GM23338 (cell line): Measurements from ENCODE around the gene SGMS2. TPM values are rescaled to one million over a fixed set of nuclear protein-coding genes. Genes with fewer than 3 reads are reported as not detected.

Experiments used
- ATAC-seq: fragments of 200-7000 bp; cut with Tn5 transposase; 3 replicates; pipeline ENCODE4 v1.9.1; 2020
- DNase-seq: peaks from one replicate; pipeline ENCODE4 v3.0.0-alpha.2; 2015; ENCODE audit warnings: low spot score
- H2AFZ ChIP-seq: fragments of 200-600 bp; sonication (generic); 2 replicates; pipeline ENCODE4 v1.8.0; 2016; ENCODE audit warnings: antibody characterized with exemption, mild to moderate bottlenecking, moderate library complexity
- H3F3A ChIP-seq: fragments of 200-600 bp; sonication (generic); replicated peaks from 2 replicates; pipeline ENCODE4 v1.8.0; 2017; ENCODE audit warnings: antibody characterized with exemption, mixed run types, low read depth
- H3K27ac ChIP-seq: fragments of 200-600 bp; sonication (generic); 2 replicates; pipeline ENCODE4 v1.6.1; 2016; ENCODE audit warnings: low read depth
- H3K27me3 ChIP-seq: fragments of 200-600 bp; sonication (generic); 2 replicates; pipeline ENCODE4 v1.8.0; 2016; ENCODE audit warnings: mild to moderate bottlenecking, mixed run types, moderate library complexity; ENCODE audit not compliant: insufficient read depth
- H3K36me3 ChIP-seq: fragments of 200-600 bp; sonication (generic); 2 replicates; pipeline ENCODE4 v1.8.0; 2016; ENCODE audit warnings: mild to moderate bottlenecking; ENCODE audit not compliant: insufficient read depth
- H3K4me1 ChIP-seq: fragments of 200-600 bp; sonication (generic); 2 replicates; pipeline ENCODE4 v1.8.0; 2016; ENCODE audit warnings: mild to moderate bottlenecking, moderate library complexity; ENCODE audit not compliant: insufficient read depth
- H3K4me2 ChIP-seq: fragments of 200-600 bp; sonication (generic); 2 replicates; pipeline ENCODE4 v1.7.1; 2017; ENCODE audit warnings: mixed run types
- H3K4me3 ChIP-seq: fragments of 200-600 bp; sonication (generic); 2 replicates; pipeline ENCODE4 v1.6.1; 2016; ENCODE audit warnings: mixed run types
- H3K79me2 ChIP-seq: fragments of 200-600 bp; sonication (generic); replicated peaks from 2 replicates; pipeline ENCODE4 v1.8.0; 2017; ENCODE audit warnings: mild to moderate bottlenecking; ENCODE audit not compliant: insufficient read depth
- H3K9me2 ChIP-seq: fragments of 200-600 bp; sonication (generic); 2 replicates; pipeline ENCODE4 v1.8.0; 2017; ENCODE audit not compliant: insufficient read depth
- H4K20me1 ChIP-seq: fragments of 200-600 bp; sonication (generic); replicated peaks from 2 replicates; pipeline ENCODE4 v1.8.0; 2017; ENCODE audit warnings: mild to moderate bottlenecking; ENCODE audit not compliant: insufficient read depth
- H3K27ac Mint-ChIP-seq: 2 replicates; pipeline ENCODE4 v1.8.0; 2020; ENCODE audit warnings: inconsistent platforms, mild to moderate bottlenecking, moderate library complexity, mixed read lengths
- H3K27me3 Mint-ChIP-seq: 3 replicates; pipeline ENCODE4 v1.8.0; 2022; ENCODE audit warnings: low read depth, mild to moderate bottlenecking, moderate library complexity, mixed read lengths, inconsistent platforms; ENCODE audit not compliant: insufficient read depth, poor library complexity
- H3K36me3 Mint-ChIP-seq: 3 replicates; pipeline ENCODE4 v1.8.0; 2021; ENCODE audit warnings: low read depth, mild to moderate bottlenecking, inconsistent platforms, moderate library complexity, mixed read lengths
- H3K4me1 Mint-ChIP-seq: 3 replicates; pipeline ENCODE4 v1.8.0; 2020; ENCODE audit warnings: mild to moderate bottlenecking, inconsistent platforms, mixed read lengths
- H3K4me3 Mint-ChIP-seq: 3 replicates; pipeline ENCODE4 v1.8.0; 2021; ENCODE audit warnings: moderate library complexity, mild to moderate bottlenecking, inconsistent platforms, mixed read lengths
- H3K9me3 Mint-ChIP-seq: 3 replicates; pipeline ENCODE4 v1.8.0; 2020; ENCODE audit warnings: moderate library complexity, mild to moderate bottlenecking, inconsistent platforms, mixed read lengths
- EZH2phosphoT487 ChIP-seq: fragments of 200-600 bp; sonication (generic); IDR thresholded peaks from one replicate; pipeline ENCODE4 v1.8.1; 2018; ENCODE audit warnings: antibody characterized with exemption; ENCODE audit not compliant: unreplicated experiment
- NANOG ChIP-seq: IDR thresholded peaks from 2 replicates; pipeline ENCODE4 v1.6.1; 2016; ENCODE audit warnings: antibody characterized with exemption, borderline replicate concordance
- POLR2AphosphoS5 ChIP-seq: IDR thresholded peaks from 2 replicates; pipeline ENCODE4 v1.6.1; 2016; ENCODE audit warnings: antibody characterized with exemption, low read depth
- ZNF114 ChIP-seq: fragments of 250-450 bp; sonication (Bioruptor Pico); IDR thresholded peaks from 2 replicates; pipeline ENCODE4 v1.5.0; 2020; ENCODE audit warnings: mild to moderate bottlenecking, moderate library complexity
- ZNF331 ChIP-seq: fragments of 250-450 bp; sonication (Bioruptor Pico); IDR thresholded peaks from 2 replicates; pipeline ENCODE4 v1.5.0; 2020; ENCODE audit warnings: low read depth, mild to moderate bottlenecking, moderate library complexity
- ZNF462 ChIP-seq: fragments of 250-450 bp; sonication (Bioruptor Pico); IDR thresholded peaks from 2 replicates; pipeline ENCODE4 v1.5.0; 2020; ENCODE audit warnings: mild to moderate bottlenecking, moderate library complexity
- polyA plus RNA-seq: library from polyadenylated mRNA; unstranded; fragments of >200 nt; fragmentation: Nextera tagmentation; extraction: Ambion mirVana; gene quantifications from 2 replicates; pipeline ENCODE4 v1.2.1, GENCODE V29; 2016
- total RNA-seq: library from RNA; depleted of rRNA; stranded (reverse); fragments of >200 nt; shearing (Covaris generic); gene quantifications from 2 replicates; pipeline ENCODE4 v1.2.3, GENCODE V29; 2014
- TF ChIP-seq, protein P1 (sequence below): IDR thresholded peaks from one replicate; pipeline ENCODE4 v1.6.1; 2018; ENCODE audit warnings: antibody characterized with exemption; ENCODE audit not compliant: unreplicated experiment
- TF ChIP-seq, protein P2 (sequence below): IDR thresholded peaks from 2 replicates; pipeline ENCODE4 v1.6.1; 2016; ENCODE audit warnings: antibody characterized with exemption
- TF ChIP-seq, protein P3 (sequence below), 2 experiments: fragments of 200-600 bp in 1 of 2; sonication (generic) in 1 of 2; conservative IDR thresholded peaks; 2 replicates each; pipeline versions ENCODE4 v1.5.1 to v1.6.1; 2016 to 2017; ENCODE audit warnings: antibody characterized with exemption in 2 of 2, low read depth in 2 of 2, mild to moderate bottlenecking in 2 of 2, moderate library complexity in 1 of 2

SGMS2 gene
- total and polyA plus RNA-seq, 2 experiments from 2014 or later: 0.35 to 1.1 TPM

- TF ChIP-seq, protein P1, sequence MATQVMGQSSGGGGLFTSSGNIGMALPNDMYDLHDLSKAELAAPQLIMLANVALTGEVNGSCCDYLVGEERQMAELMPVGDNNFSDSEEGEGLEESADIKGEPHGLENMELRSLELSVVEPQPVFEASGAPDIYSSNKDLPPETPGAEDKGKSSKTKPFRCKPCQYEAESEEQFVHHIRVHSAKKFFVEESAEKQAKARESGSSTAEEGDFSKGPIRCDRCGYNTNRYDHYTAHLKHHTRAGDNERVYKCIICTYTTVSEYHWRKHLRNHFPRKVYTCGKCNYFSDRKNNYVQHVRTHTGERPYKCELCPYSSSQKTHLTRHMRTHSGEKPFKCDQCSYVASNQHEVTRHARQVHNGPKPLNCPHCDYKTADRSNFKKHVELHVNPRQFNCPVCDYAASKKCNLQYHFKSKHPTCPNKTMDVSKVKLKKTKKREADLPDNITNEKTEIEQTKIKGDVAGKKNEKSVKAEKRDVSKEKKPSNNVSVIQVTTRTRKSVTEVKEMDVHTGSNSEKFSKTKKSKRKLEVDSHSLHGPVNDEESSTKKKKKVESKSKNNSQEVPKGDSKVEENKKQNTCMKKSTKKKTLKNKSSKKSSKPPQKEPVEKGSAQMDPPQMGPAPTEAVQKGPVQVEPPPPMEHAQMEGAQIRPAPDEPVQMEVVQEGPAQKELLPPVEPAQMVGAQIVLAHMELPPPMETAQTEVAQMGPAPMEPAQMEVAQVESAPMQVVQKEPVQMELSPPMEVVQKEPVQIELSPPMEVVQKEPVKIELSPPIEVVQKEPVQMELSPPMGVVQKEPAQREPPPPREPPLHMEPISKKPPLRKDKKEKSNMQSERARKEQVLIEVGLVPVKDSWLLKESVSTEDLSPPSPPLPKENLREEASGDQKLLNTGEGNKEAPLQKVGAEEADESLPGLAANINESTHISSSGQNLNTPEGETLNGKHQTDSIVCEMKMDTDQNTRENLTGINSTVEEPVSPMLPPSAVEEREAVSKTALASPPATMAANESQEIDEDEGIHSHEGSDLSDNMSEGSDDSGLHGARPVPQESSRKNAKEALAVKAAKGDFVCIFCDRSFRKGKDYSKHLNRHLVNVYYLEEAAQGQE: no peak
- TF ChIP-seq ZNF331 (CRISPR knock-in tag): no peak
- TF ChIP-seq, protein P2, sequence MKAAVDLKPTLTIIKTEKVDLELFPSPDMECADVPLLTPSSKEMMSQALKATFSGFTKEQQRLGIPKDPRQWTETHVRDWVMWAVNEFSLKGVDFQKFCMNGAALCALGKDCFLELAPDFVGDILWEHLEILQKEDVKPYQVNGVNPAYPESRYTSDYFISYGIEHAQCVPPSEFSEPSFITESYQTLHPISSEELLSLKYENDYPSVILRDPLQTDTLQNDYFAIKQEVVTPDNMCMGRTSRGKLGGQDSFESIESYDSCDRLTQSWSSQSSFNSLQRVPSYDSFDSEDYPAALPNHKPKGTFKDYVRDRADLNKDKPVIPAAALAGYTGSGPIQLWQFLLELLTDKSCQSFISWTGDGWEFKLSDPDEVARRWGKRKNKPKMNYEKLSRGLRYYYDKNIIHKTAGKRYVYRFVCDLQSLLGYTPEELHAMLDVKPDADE: no peak
- TF ChIP-seq NANOG: no peak
- no peak for TF ChIP-seq EZH2phosphoT487
- TF ChIP-seq ZNF114 (CRISPR knock-in tag): no peak
- TF ChIP-seq POLR2AphosphoS5: no peak
Measured at GRCh38 chr4:107951551-107951950, 126.8 kb downstream of the SGMS2 start (continued).

- no peaks in the 10 kb centered on the region for H3K79me2 ChIP-seq
- no peaks in the 10 kb centered on the region for H4K20me1 ChIP-seq
- H3K4me1 ChIP-seq: no peaks in the 10 kb centered on the region
- no peak for ATAC-seq
- H3F3A ChIP-seq: no peaks in the 10 kb centered on the region
- no peak overlapping the region for H3K4me3 ChIP-seq
- no peak overlapping the region for H2AFZ ChIP-seq
- H3K27ac ChIP-seq: no peak overlapping the region
- peaks cover 6% of the 10 kb centered on the region; the same call in 1 of the 2 replicates for H3K36me3 ChIP-seq
- Mint-ChIP-seq H3K9me3 (peaks cover 47% of the 10 kb centered on the region), H3K27me3 (no peaks in the 10 kb centered on the region), H3K27ac (no peak overlapping the region), H3K4me1 (no peaks in the 10 kb centered on the region), H3K4me3 (no peak overlapping the region), H3K36me3 (peaks cover 29% of the 10 kb centered on the region)
- DNase-seq: no peak
- H3K4me2 ChIP-seq: no peak overlapping the region
- 0 out of 2 replicates have a peak, but pooled peaks cover 3% of the 10 kb centered on the region for H3K9me2 ChIP-seq
- TF ChIP-seq NANOG (no peak), ZNF331 (CRISPR knock-in tag) (no peak), POLR2AphosphoS5 (no peak), ZNF462 (CRISPR knock-in tag) (no peak)
- TF ChIP-seq, protein P3, sequence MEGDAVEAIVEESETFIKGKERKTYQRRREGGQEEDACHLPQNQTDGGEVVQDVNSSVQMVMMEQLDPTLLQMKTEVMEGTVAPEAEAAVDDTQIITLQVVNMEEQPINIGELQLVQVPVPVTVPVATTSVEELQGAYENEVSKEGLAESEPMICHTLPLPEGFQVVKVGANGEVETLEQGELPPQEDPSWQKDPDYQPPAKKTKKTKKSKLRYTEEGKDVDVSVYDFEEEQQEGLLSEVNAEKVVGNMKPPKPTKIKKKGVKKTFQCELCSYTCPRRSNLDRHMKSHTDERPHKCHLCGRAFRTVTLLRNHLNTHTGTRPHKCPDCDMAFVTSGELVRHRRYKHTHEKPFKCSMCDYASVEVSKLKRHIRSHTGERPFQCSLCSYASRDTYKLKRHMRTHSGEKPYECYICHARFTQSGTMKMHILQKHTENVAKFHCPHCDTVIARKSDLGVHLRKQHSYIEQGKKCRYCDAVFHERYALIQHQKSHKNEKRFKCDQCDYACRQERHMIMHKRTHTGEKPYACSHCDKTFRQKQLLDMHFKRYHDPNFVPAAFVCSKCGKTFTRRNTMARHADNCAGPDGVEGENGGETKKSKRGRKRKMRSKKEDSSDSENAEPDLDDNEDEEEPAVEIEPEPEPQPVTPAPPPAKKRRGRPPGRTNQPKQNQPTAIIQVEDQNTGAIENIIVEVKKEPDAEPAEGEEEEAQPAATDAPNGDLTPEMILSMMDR (conservative IDR thresholded peaks at IDR 0.05; ENCODE audit: low read depth in 2 of 2): no peak
- H3K27me3 ChIP-seq: no peaks in the 10 kb centered on the region
Measured at GRCh38 chr4:107956011-107956410, 131.3 kb downstream of the SGMS2 start.
